Activated naive CD4-positive, alpha-beta T cell treated with anti-CD3 and anti-CD28 coated beads for 36 hours (primary cell): ENCODE results near the gene SCYGR3. TPM values are rescaled to one million over a fixed set of nuclear protein-coding genes. Genes with fewer than 3 reads are reported as not detected.
A peak's percentile ranks its signal among the peaks of the same experiment; 100 is the strongest.

Experiments
- CTCF ChIA-PET: fragments of 350-600 bp; sonication (Branson Sonifier 250); formaldehyde crosslinking; loops from one replicate; lab custom pipeline; 2021; ENCODE audit warnings: antibody characterized with exemption; lab: Charles Lee
- DNase-seq: peaks from one replicate; pipeline ENCODE4 v3.0.0-alpha.2; 2020
- H3K27ac Mint-ChIP-seq: one replicate; pipeline ENCODE4 v1.8.0; 2021; ENCODE audit warnings: mild to moderate bottlenecking, mixed read lengths
- H3K27me3 Mint-ChIP-seq: one replicate; pipeline ENCODE4 v1.8.0; 2021; ENCODE audit warnings: low read depth, mixed read lengths
- H3K36me3 Mint-ChIP-seq: one replicate; pipeline ENCODE4 v1.8.0; 2021; ENCODE audit warnings: low read depth, mixed read lengths
- H3K4me1 Mint-ChIP-seq: one replicate; pipeline ENCODE4 v1.8.0; 2021; ENCODE audit warnings: low read depth, mixed read lengths
- H3K4me3 Mint-ChIP-seq: one replicate; pipeline ENCODE4 v1.8.0; 2021; ENCODE audit warnings: mild to moderate bottlenecking, moderate library complexity, mixed read lengths
- H3K9me3 Mint-ChIP-seq: one replicate; pipeline ENCODE4 v1.8.0; 2021; ENCODE audit warnings: mixed read lengths
- intact Hi-C: fragments of 100-400 bp; cut with micrococcal nuclease; formaldehyde crosslinking; loops from one replicate; pipeline ENCODE4 v1.15.1; 2023
- total RNA-seq, 2 experiments: library from RNA; stranded (reverse); gene quantifications; one replicate each; pipeline ENCODE4 v1.2.3, GENCODE V29; 2021

SCYGR3 gene, protein sequence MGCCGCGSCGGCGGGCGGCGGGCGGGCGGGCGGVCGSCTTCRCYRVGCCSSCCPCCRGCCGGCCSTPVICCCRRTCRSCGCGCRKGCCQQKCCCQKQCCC
- total RNA-seq = not detected

DNA sequence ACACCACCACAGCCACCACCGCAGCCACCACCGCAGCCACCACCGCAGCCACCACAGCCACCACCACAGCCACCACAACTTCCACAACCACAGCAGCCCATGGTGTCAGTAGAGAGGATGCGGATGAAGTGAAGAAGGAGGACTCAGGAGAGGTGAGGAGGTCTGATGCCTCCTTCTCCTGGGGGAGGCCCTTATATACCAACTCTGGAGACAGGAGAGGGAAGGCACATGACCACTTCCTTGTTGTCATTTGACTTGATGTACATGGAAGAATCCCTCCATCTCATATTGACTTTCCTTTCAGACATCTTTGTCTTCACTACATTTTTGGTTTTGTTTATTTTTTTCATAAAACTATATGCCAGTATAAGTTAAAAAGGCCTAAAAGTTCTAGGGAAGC, at the start of gene SCYGR3:
SCYGR3 (minus strand) TSS at position 101 of the 400 bp plus-strand sequence; CDS start at position 101, 0 bp downstream.
- H3K4me1 Mint-ChIP-seq = peaks cover 3% of the 10 kb centered on the region
- H3K36me3 Mint-ChIP-seq = no peaks in the 10 kb centered on the region
- H3K27ac Mint-ChIP-seq = no peak within 1 kb of the TSS
- DNase-seq = no peak
- no peaks in the 10 kb centered on the region for H3K9me3 Mint-ChIP-seq
- no peak within 1 kb of the TSS for H3K4me3 Mint-ChIP-seq
- intact Hi-C loops = no loop called here
- CTCF ChIA-PET = interaction anchor here (0.5 kb wide), 1 partner anchor 221 kb away, joined by 5 read pairs; no protein-coding TSS in a partner anchor
- H3K27me3 Mint-ChIP-seq = peaks cover 15% of the 10 kb centered on the region

DNA sequence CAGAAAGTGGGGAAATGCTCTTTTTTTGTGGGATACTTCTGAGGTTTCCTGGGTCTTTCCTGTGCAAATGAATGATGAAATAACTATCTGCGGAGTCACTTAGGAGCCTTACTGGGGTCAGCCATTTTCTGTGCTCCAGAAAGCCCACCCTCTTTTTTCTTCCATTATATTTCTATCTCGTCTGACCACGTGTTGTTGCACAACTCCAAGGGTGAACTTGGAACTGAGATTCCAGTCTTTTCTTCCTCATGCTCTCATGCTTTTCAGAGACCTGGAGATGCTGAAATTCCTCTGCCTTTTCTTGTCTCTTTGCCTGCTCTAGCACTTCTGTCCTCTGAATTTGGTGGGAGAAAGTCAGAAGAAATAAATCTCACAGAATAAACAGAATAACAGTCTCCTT, 47.2 kb upstream of the SCYGR3 start:
- intact Hi-C loops = no loop called here
- CTCF ChIA-PET = interaction anchor here (0.6 kb wide), 1 partner anchor 14 kb away, joined by 4 read pairs; no protein-coding TSS in a partner anchor
- Mint-ChIP-seq H3K4me3 (no peak overlapping the region), H3K4me1 (no peaks in the 10 kb centered on the region), H3K36me3 (no peaks in the 10 kb centered on the region), H3K9me3 (no peaks in the 10 kb centered on the region), H3K27me3 (peaks cover 3% of the 10 kb centered on the region), H3K27ac (no peak overlapping the region)
- no peak for DNase-seq

DNA sequence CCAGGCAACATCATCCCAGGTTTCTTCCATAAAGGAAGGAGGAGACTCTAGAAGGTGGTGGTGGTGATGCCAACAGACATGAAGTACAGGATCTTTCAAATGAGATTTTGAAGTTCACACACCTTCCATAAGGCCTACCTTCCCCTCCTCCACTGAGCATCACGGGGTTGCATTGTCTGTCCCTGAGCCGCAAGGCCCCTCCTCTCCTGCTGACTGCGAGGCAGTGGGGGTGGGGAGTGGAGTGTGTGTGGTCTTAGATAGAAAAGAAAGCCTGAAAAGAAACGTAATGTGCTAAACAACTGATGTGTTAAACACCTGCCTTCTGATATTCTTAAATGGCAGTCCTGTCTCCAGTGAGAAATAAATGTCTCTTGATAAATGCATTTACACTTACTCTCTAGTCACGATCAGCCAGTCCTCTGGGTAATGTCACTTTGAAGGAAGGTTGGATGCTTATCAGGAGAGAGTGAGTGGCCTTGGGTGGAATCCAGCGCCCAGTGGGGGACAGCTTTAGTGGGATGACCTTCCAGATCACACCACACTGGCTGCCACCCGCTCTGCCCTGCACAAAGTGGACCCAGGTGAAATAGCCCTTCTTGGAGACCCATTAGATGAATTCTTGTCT, 46.5 kb upstream of the SCYGR3 start:
- intact Hi-C loops = no loop called here
- Mint-ChIP-seq H3K36me3 (no peaks in the 10 kb centered on the region), H3K27me3 (peaks cover 3% of the 10 kb centered on the region), H3K9me3 (no peaks in the 10 kb centered on the region), H3K27ac (no peak overlapping the region), H3K4me1 (no peaks in the 10 kb centered on the region), H3K4me3 (no peak overlapping the region)
- DNase-seq = no peak
- CTCF ChIA-PET = no interaction called here

DNA sequence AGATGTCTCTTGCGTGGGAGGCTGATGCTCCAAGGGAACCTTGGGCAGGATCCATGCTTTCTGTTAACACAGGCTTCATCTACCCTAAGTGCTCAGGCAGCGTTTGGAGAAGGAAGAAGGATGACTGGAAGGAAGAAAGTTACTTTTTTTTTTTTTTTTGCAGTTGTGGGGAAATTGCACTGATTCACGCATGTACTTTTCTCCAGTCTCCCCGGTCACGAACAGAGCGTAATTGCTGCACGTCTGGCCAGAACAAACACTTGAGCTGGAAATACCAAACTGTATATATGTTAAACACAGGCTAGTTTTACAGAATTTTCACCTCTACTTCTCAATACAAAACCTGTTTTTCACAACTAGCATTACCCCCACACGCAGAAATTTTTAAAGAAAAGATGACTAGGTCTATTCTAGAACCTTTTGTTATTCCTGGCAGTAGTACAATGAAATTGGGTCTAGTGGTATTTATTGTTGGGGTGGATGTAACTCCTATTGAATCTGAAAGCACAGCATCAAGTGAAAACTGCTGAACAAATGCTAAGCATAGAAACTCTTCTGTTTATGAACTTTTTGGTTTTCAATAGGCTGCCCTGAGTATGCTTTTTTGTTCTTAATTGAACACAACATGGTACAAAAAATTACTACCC, 42.7 kb upstream of the SCYGR3 start:
- CTCF ChIA-PET = interaction anchor here (0.7 to 3.6 kb wide), 20 partner anchors 11 to 527 kb away, joined by 3 to 50 read pairs (median 5); no protein-coding TSS in a partner anchor
- H3K4me3 Mint-ChIP-seq = no peak overlapping the region
- H3K27ac Mint-ChIP-seq = no peak overlapping the region
- intact Hi-C loops = no loop called here
- H3K27me3 Mint-ChIP-seq = peaks cover 3% of the 10 kb centered on the region
- DNase-seq = no peak
- no peaks in the 10 kb centered on the region for H3K36me3 Mint-ChIP-seq
- peaks cover 4% of the 10 kb centered on the region for H3K4me1 Mint-ChIP-seq
- no peaks in the 10 kb centered on the region for H3K9me3 Mint-ChIP-seq

DNA sequence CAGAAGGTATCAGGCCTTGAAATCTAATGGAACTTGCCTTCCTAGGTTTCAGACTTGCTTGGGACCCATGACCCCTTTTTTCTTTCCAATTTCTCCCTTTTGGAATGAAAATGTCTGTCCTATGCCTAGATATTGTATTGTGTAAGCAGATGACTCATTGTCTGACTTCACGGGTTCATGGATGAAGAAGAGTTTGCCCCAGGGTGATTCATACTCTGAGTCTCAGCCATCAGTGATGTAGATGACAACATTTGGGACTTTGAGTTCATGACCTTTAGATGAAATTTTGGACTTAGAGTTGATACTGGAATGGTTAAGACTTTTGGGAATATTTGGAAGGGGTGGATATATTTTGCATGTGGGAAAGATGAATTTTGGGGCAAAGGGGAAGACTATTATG, 40.8 kb upstream of the SCYGR3 start:
- intact Hi-C loops = no loop called here
- CTCF ChIA-PET = no interaction called here
- no peak overlapping the region for H3K4me3 Mint-ChIP-seq
- H3K4me1 Mint-ChIP-seq = peaks cover 4% of the 10 kb centered on the region
- H3K27me3 Mint-ChIP-seq = peaks cover 3% of the 10 kb centered on the region
- peak; percentile 14 for DNase-seq
- H3K27ac Mint-ChIP-seq = no peak overlapping the region
- no peaks in the 10 kb centered on the region for H3K9me3 Mint-ChIP-seq
- H3K36me3 Mint-ChIP-seq = no peaks in the 10 kb centered on the region

GRCh38 chr2:227654426-227654825, 39.8 kb upstream of the SCYGR3 start:
- Mint-ChIP-seq H3K27ac (no peak overlapping the region), H3K4me3 (no peak overlapping the region), H3K4me1 (peaks cover 4% of the 10 kb centered on the region), H3K9me3 (no peaks in the 10 kb centered on the region), H3K36me3 (no peaks in the 10 kb centered on the region), H3K27me3 (peaks cover 3% of the 10 kb centered on the region)
- CTCF ChIA-PET = no interaction called here
- DNase-seq = no peak
- intact Hi-C loops = no loop called here

DNA sequence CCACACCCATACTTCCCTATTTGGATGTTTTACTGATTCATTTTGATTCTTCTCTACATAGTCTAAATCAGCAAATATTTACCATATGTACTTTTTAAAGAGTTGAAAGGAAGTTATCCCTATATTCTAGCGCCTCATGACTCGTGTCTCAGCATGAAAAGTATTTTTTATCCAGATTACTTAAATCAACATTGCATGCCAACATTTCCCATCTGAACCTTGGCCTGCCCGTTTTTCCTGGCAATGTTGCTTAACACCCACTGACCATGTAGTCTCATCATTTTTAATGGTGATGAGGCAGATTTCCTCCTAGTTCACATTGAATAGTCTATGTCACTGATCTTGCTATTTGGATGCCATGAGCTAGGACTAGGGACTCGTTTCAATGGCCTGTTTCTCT, 38.8 kb upstream of the SCYGR3 start:
- intact Hi-C loops = no loop called here
- Mint-ChIP-seq H3K27ac (no peak overlapping the region), H3K4me3 (no peak overlapping the region), H3K36me3 (no peaks in the 10 kb centered on the region), H3K4me1 (peaks cover 4% of the 10 kb centered on the region), H3K9me3 (no peaks in the 10 kb centered on the region), H3K27me3 (peaks cover 3% of the 10 kb centered on the region)
- no peak for DNase-seq
- CTCF ChIA-PET = no interaction called here

- intact Hi-C loops = no loop called here
- H3K4me3 Mint-ChIP-seq = no peak overlapping the region
- H3K27ac Mint-ChIP-seq = no peak overlapping the region
- H3K27me3 Mint-ChIP-seq = peaks cover 8% of the 10 kb centered on the region
- H3K9me3 Mint-ChIP-seq = no peaks in the 10 kb centered on the region
- H3K4me1 Mint-ChIP-seq = no peaks in the 10 kb centered on the region
- no peaks in the 10 kb centered on the region for H3K36me3 Mint-ChIP-seq
- CTCF ChIA-PET = interaction anchor here (0.7 to 1.4 kb wide), 7 partner anchors 10 to 238 kb away, joined by 3 to 9 read pairs (median 4); no protein-coding TSS in a partner anchor
- peak; percentile 9 for DNase-seq
Observed at GRCh38 chr2:227643990-227644551, 29.4 kb upstream of the SCYGR3 start.

GRCh38 chr2:227642656-227643055, 28.0 kb upstream of the SCYGR3 start:
- H3K27me3 Mint-ChIP-seq = peaks cover 4% of the 10 kb centered on the region
- no peaks in the 10 kb centered on the region for H3K9me3 Mint-ChIP-seq
- CTCF ChIA-PET = no interaction called here
- DNase-seq = no peak
- H3K4me1 Mint-ChIP-seq = no peaks in the 10 kb centered on the region
- intact Hi-C loops = no loop called here
- no peak overlapping the region for H3K4me3 Mint-ChIP-seq
- no peaks in the 10 kb centered on the region for H3K36me3 Mint-ChIP-seq
- no peak overlapping the region for H3K27ac Mint-ChIP-seq

GRCh38 chr2:227634201-227634600, 19.6 kb upstream of the SCYGR3 start:
- CTCF ChIA-PET = interaction anchor here (1.1 to 1.4 kb wide), 2 partner anchors 10 to 24 kb away, joined by 4 to 8 read pairs; no protein-coding TSS in a partner anchor
- intact Hi-C loops = no loop called here
- H3K9me3 Mint-ChIP-seq = no peaks in the 10 kb centered on the region
- no peaks in the 10 kb centered on the region for H3K4me1 Mint-ChIP-seq
- H3K36me3 Mint-ChIP-seq = no peaks in the 10 kb centered on the region
- no peak overlapping the region for H3K4me3 Mint-ChIP-seq
- H3K27me3 Mint-ChIP-seq = peaks cover 5% of the 10 kb centered on the region
- H3K27ac Mint-ChIP-seq = no peak overlapping the region
- DNase-seq = no peak

DNA sequence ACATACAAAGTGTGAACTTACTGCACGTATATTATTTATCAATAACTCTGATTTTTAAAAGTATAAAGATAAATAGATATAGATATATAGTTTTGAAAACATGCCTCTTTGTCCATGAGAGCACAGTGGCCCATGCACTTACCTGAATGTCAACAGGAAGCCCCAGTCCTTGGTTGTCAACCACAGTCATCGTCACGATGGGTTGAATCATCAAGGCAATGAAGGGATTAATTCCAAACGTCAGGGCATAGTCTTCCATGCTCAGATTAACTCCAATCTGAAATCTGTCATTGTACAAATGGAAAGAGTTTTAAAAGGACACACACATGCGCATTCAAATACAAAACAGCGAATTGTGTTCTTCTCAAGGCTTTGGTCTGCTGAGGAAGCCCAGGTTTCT, 18.2 kb upstream of the SCYGR3 start:
- H3K36me3 Mint-ChIP-seq = no peaks in the 10 kb centered on the region
- H3K27me3 Mint-ChIP-seq = peaks cover 9% of the 10 kb centered on the region
- H3K4me1 Mint-ChIP-seq = no peaks in the 10 kb centered on the region
- DNase-seq = no peak
- no peaks in the 10 kb centered on the region for H3K9me3 Mint-ChIP-seq
- intact Hi-C loops = no loop called here
- H3K27ac Mint-ChIP-seq = no peak overlapping the region
- CTCF ChIA-PET = no interaction called here
- H3K4me3 Mint-ChIP-seq = no peak overlapping the region

DNA sequence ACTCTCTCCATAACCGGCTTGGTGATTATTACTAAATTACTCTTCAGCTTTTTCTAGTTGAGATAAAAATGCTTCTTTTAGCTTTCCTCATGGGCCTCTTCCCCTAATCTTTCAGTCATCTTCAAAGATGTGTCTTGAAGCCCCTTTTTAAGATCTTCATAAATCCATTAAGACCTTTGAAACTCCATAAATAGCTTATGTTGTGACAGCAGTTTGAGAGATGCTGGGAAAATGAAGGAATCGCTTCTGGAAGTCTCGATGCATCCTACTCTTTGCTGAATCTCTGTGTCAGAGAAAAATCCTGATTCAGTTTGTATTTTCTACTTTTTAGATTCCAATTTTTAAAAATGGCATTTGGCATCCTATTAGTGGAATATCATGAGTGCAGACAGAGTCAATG, 15.7 kb upstream of the SCYGR3 start:
- Mint-ChIP-seq H3K27me3 (peaks cover 13% of the 10 kb centered on the region), H3K4me1 (no peaks in the 10 kb centered on the region), H3K27ac (no peak overlapping the region), H3K36me3 (no peaks in the 10 kb centered on the region), H3K4me3 (no peak overlapping the region), H3K9me3 (no peaks in the 10 kb centered on the region)
- intact Hi-C loops = no loop called here
- CTCF ChIA-PET = interaction anchor here (1.5 kb wide), 1 partner anchor 14 kb away, joined by 4 read pairs; no protein-coding TSS in a partner anchor
- DNase-seq = no peak
